PC-3 (cell line): ENCODE data around the gene RAX2.

ENCODE experiments used
- EZH2 ChIP-seq: fragments of 300-600 bp; sonication (generic); IDR thresholded peaks from one replicate; pipeline ENCODE4 v1.6.1; 2017; ENCODE audit warnings: antibody characterized with exemption, mild to moderate bottlenecking, low read length; ENCODE audit not compliant: unreplicated experiment
- EZH2phosphoT487 ChIP-seq: fragments of 300-600 bp; sonication (generic); IDR thresholded peaks from 2 replicates; pipeline ENCODE4 v1.6.1; 2018; ENCODE audit warnings: mild to moderate bottlenecking, antibody characterized with exemption, low read length, borderline replicate concordance
- TF ChIP-seq, protein P1 (sequence below): fragments of 300-600 bp; sonication (generic); conservative IDR thresholded peaks from 2 replicates; pipeline ENCODE4 v1.5.1; 2017; ENCODE audit warnings: antibody characterized with exemption, low read depth, mild to moderate bottlenecking, low read length

DNA sequence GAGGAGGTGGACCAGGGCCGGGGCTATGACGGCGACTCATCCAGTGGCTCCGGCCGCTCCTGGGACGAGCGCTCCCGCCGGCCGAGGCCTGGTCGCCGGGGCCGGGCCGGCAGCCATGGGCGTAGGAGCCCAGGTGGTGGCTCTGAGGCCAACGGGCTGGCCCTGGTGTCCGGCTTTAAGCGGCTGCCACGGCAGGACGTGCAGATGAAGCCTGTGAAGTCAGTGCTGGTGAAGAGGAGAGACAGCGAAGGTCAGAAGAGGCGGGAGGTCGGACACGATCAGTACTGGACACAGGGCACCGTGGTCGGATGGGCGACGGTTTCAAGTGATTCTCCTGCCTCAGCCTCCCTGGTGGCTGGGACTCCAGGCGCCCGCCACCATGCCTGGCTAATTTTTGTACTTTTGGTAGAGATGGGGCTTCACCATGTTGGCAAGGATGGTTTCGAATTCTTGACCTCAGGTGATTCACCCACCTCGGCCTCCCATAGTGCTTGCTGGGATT, 41.5 kb downstream of the RAX2 start:
- TF ChIP-seq, protein P1, sequence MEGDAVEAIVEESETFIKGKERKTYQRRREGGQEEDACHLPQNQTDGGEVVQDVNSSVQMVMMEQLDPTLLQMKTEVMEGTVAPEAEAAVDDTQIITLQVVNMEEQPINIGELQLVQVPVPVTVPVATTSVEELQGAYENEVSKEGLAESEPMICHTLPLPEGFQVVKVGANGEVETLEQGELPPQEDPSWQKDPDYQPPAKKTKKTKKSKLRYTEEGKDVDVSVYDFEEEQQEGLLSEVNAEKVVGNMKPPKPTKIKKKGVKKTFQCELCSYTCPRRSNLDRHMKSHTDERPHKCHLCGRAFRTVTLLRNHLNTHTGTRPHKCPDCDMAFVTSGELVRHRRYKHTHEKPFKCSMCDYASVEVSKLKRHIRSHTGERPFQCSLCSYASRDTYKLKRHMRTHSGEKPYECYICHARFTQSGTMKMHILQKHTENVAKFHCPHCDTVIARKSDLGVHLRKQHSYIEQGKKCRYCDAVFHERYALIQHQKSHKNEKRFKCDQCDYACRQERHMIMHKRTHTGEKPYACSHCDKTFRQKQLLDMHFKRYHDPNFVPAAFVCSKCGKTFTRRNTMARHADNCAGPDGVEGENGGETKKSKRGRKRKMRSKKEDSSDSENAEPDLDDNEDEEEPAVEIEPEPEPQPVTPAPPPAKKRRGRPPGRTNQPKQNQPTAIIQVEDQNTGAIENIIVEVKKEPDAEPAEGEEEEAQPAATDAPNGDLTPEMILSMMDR = no peak
- TF ChIP-seq EZH2 (no peak), EZH2phosphoT487 (no peak)
